H9 (cell line): Measurements from ENCODE around the gene ABCF2. TPM values are rescaled to one million over a fixed set of nuclear protein-coding genes. Genes with fewer than 3 reads are reported as not detected.
A peak's percentile ranks its signal among the peaks of the same experiment; 100 is the strongest.

Experiments used
- DNase-seq: peaks from one replicate; pipeline ENCODE4 v3.0.0-alpha.2; 2017
- H2AFZ ChIP-seq: one replicate; pipeline ENCODE4 v1.6.1; 2013; ENCODE audit warnings: mild to moderate bottlenecking, low read length, control low read depth, moderate library complexity
- H2AK5ac ChIP-seq: 2 replicates; pipeline ENCODE4 v1.6.1; 2013; ENCODE audit warnings: low read length, control low read depth, mixed read lengths; ENCODE audit not compliant: insufficient read length
- H2BK120ac ChIP-seq: one replicate; pipeline ENCODE4 v1.6.1; 2013; ENCODE audit warnings: low read depth, mild to moderate bottlenecking, low read length, control low read depth, inconsistent platforms; ENCODE audit not compliant: poor library complexity, severe bottlenecking
- H2BK12ac ChIP-seq: 2 replicates; pipeline ENCODE4 v1.6.1; 2013; ENCODE audit warnings: low read length, control low read depth, mixed read lengths, low read depth; ENCODE audit not compliant: insufficient read length
- H2BK15ac ChIP-seq: 2 replicates; pipeline ENCODE4 v1.6.1; 2013; ENCODE audit warnings: low read depth, low read length, control low read depth
- H2BK20ac ChIP-seq: one replicate; pipeline ENCODE4 v1.6.1; 2013; ENCODE audit warnings: low read depth, mild to moderate bottlenecking, low read length, control low read depth, inconsistent platforms; ENCODE audit not compliant: poor library complexity, severe bottlenecking
- H2BK5ac ChIP-seq: 2 replicates; pipeline ENCODE4 v1.6.1; 2013; ENCODE audit warnings: low read length, control low read depth, mixed read lengths; ENCODE audit not compliant: insufficient read length
- H3K14ac ChIP-seq: 2 replicates; pipeline ENCODE4 v1.6.1; 2013; ENCODE audit warnings: low read length, control low read depth; ENCODE audit not compliant: insufficient read depth
- H3K18ac ChIP-seq: 2 replicates; pipeline ENCODE4 v1.6.1; 2013; ENCODE audit warnings: low read depth, mild to moderate bottlenecking, mixed read lengths, low read length, control low read depth; ENCODE audit not compliant: insufficient read length
- H3K23ac ChIP-seq: 2 replicates; pipeline ENCODE4 v1.6.1; 2013; ENCODE audit warnings: low read length, control low read depth, mixed read lengths, low read depth; ENCODE audit not compliant: insufficient read length
- H3K23me2 ChIP-seq: 2 replicates; pipeline ENCODE4 v1.6.1; 2013; ENCODE audit warnings: low read depth, mild to moderate bottlenecking, mixed read lengths, low read length, control low read depth; ENCODE audit not compliant: insufficient read length, poor library complexity, severe bottlenecking
- H3K27ac ChIP-seq: 2 replicates; pipeline ENCODE4 v1.5.1; 2013; ENCODE audit warnings: low read length, control low read depth, mixed read lengths, low read depth; ENCODE audit not compliant: insufficient read length
- H3K27me3 ChIP-seq: 2 replicates; pipeline ENCODE4 v1.6.1; 2013; ENCODE audit warnings: low read length, control low read depth, inconsistent platforms; ENCODE audit not compliant: insufficient read depth
- H3K4ac ChIP-seq: 2 replicates; pipeline ENCODE4 v1.6.1; 2013; ENCODE audit warnings: low read depth, mild to moderate bottlenecking, control low read depth, inconsistent platforms, low read length, moderate library complexity
- H3K4me1 ChIP-seq: 2 replicates; pipeline ENCODE4 v1.6.1; 2013; ENCODE audit warnings: low read length, control low read depth, inconsistent platforms; ENCODE audit not compliant: insufficient read depth
- H3K4me2 ChIP-seq: 2 replicates; pipeline ENCODE4 v1.6.1; 2013; ENCODE audit warnings: low read length, control low read depth, mixed read lengths; ENCODE audit not compliant: insufficient read length, insufficient read depth
- H3K56ac ChIP-seq: 2 replicates; pipeline ENCODE4 v1.6.1; 2013; ENCODE audit warnings: low read depth, mild to moderate bottlenecking, mixed read lengths, low read length, control low read depth; ENCODE audit not compliant: insufficient read length
- H3K79me1 ChIP-seq: 2 replicates; pipeline ENCODE4 v1.6.1; 2013; ENCODE audit warnings: low read depth, mild to moderate bottlenecking, moderate library complexity, low read length, control low read depth, inconsistent platforms; ENCODE audit not compliant: insufficient read depth, poor library complexity, severe bottlenecking
- H3K79me2 ChIP-seq: 2 replicates; pipeline ENCODE4 v1.6.1; 2013; ENCODE audit warnings: low read length, control low read depth, inconsistent platforms; ENCODE audit not compliant: insufficient read depth
- H3K9ac ChIP-seq: 2 replicates; pipeline ENCODE4 v1.6.1; 2013; ENCODE audit warnings: low read length, control low read depth, mixed read lengths; ENCODE audit not compliant: insufficient read length; ENCODE audit errors: extremely low read depth
- H3K9me3 ChIP-seq: one replicate; pipeline ENCODE4 v1.6.1; 2013; ENCODE audit warnings: low read depth, low read length, inconsistent platforms; ENCODE audit not compliant: control insufficient read depth
- H3T11ph ChIP-seq: one replicate; pipeline ENCODE4 v1.6.1; 2013; ENCODE audit warnings: mild to moderate bottlenecking, low read length, control low read depth, inconsistent platforms
- H4K20me1 ChIP-seq: one replicate; pipeline ENCODE4 v1.6.1; 2013; ENCODE audit not compliant: control insufficient read depth, insufficient read length, insufficient read depth
- H4K5ac ChIP-seq: 2 replicates; pipeline ENCODE4 v1.6.1; 2013; ENCODE audit warnings: low read depth, mild to moderate bottlenecking, mixed read lengths, low read length, control low read depth; ENCODE audit not compliant: insufficient read length
- H4K8ac ChIP-seq: replicated peaks from 2 replicates; pipeline ENCODE4 v1.6.1; 2013; ENCODE audit warnings: low read length, control low read depth, mixed read lengths, low read depth; ENCODE audit not compliant: insufficient read length
- H4K91ac ChIP-seq: 2 replicates; pipeline ENCODE4 v1.6.1; 2013; ENCODE audit warnings: low read depth, mild to moderate bottlenecking, moderate library complexity, mixed read lengths, low read length, control low read depth; ENCODE audit not compliant: insufficient read length
- H3K27ac Mint-ChIP-seq, 3 experiments: 2 replicates in 2 of 3; 3 replicates in 1 of 3; pipeline ENCODE4 v1.8.0; 2020 to 2021; ENCODE audit warnings: mixed read lengths in 3 of 3, mild to moderate bottlenecking in 1 of 3, moderate library complexity in 1 of 3
- H3K27me3 Mint-ChIP-seq: 2 replicates; pipeline ENCODE4 v1.8.0; 2021; ENCODE audit warnings: low read depth, mild to moderate bottlenecking, moderate library complexity, mixed read lengths
- H3K36me3 Mint-ChIP-seq, 3 experiments: 2 replicates in 2 of 3; 3 replicates in 1 of 3; pipeline ENCODE4 v1.8.0; 2020 to 2021; ENCODE audit warnings: low read depth in 3 of 3, mixed read lengths in 3 of 3; ENCODE audit not compliant: insufficient read depth in 1 of 3
- H3K4me1 Mint-ChIP-seq, 2 experiments: 2 replicates each; pipeline ENCODE4 v1.8.0; 2020; ENCODE audit warnings: mixed read lengths in 2 of 2
- H3K4me3 Mint-ChIP-seq, 2 experiments: 2 replicates in 1 of 2; 3 replicates in 1 of 2; pipeline ENCODE4 v1.8.0; 2020 to 2021; ENCODE audit warnings: mild to moderate bottlenecking in 2 of 2, mixed read lengths in 2 of 2, moderate library complexity in 1 of 2
- H3K9me3 Mint-ChIP-seq, 2 experiments: 2 replicates in 1 of 2; 3 replicates in 1 of 2; pipeline ENCODE4 v1.8.0; 2020; ENCODE audit warnings: mild to moderate bottlenecking in 2 of 2, mixed read lengths in 2 of 2, moderate library complexity in 1 of 2
- WGBS: extraction: QIAGEN DNeasy Blood & Tissue Kit; methylation state at CpG from one replicate; pipeline ENCODE4 v1.1.7; 2013; ENCODE audit warnings: missing lambda C conversion rate, low lambda C conversion rate, mixed read lengths; ENCODE audit not compliant: insufficient read length; ENCODE audit errors: extremely low coverage; 5-methylcytosine and 5-hydroxymethylcytosine counted together
- long read RNA-seq: library from polyadenylated mRNA; unstranded; transcript quantifications from one replicate; pipeline ENCODE4 v2.0.0, GENCODE V29; 2020
- total RNA-seq: library from RNA; stranded (reverse); gene quantifications from 2 replicates; pipeline ENCODE4 v1.2.1, GENCODE V29; 2021
- TF ChIP-seq, protein P1 (sequence below): fragments of 200-600 bp; sonication (generic); conservative IDR thresholded peaks from 3 replicates; pipeline ENCODE4 v1.8.0; 2021; ENCODE audit warnings: antibody characterized with exemption, mild to moderate bottlenecking

The ABCF2 gene
- 70.1 and 70.5 TPM in 2 replicates for total RNA-seq
- long read RNA-seq, transcript ABCF2-201 (15 exons, 3,546 nt) = major isoform, 284 of 331 reads
- long read RNA-seq, partial matches to known transcripts = 44 of 331 reads
- long read RNA-seq, other reads (novel, unspliced or antisense) = 3 of 331 reads

DNA sequence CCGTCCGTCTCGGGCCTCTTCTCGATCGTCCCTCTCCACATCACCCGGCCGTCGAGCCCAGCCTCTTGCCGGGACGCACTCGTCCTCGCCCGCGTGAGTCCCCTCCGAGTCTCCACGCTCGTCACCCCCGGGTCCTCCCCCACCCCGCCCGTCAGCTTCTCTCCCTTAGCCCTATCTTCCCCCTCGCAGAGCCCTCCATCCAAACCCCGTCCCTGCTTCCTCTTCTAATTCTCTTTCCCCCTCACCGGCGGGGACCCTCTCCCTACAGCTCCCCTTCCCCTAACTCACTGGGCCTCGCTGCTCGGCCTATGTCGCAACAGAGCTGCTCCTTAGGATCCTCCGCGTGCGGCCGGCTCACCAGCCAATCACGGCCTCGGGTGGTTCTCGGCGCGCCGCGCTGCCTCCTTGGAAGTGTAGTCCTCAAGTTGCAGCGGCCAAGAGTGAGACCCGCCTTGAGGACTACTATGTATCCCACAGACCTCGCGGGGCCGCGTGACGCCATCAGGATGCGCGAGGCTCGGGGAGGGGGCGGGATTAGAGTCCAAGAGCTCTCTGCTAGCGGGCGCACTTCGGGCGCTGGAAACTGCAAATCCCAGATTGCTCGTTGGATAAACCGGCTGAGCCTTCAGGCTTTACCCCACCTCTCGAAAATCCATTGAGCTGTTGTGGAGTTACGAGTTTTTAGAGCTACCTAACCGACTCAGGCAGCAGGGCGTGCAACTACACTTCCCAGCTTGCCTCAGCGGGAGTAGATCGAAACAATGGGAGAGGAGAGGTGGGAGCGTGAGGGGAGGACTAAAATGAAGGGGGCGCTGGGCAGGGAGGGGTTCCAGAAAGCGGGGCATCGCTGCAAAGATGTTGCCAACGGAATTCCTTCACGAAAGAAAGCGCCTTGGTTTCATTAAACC is at the start of gene ABCF2:
Gene ABCF2, minus strand, starts transcription at position 331 of the 908 bp plus-strand sequence. CDS start 747 bp downstream, outside the sequence.
- peaks cover 30 to 34% of the 10 kb centered on the region in 2 experiments for H3K4me1 Mint-ChIP-seq
- no peak within 1 kb of the TSS for H3K14ac ChIP-seq

More for the DNA sequence above, at the start of gene ABCF2:
- peaks cover 3% of the 10 kb centered on the region; the same call in 1 of the 2 replicates for H3K79me2 ChIP-seq
- peak within 1 kb of the TSS; percentile 71 for H2AFZ ChIP-seq
- TF ChIP-seq, protein P1, sequence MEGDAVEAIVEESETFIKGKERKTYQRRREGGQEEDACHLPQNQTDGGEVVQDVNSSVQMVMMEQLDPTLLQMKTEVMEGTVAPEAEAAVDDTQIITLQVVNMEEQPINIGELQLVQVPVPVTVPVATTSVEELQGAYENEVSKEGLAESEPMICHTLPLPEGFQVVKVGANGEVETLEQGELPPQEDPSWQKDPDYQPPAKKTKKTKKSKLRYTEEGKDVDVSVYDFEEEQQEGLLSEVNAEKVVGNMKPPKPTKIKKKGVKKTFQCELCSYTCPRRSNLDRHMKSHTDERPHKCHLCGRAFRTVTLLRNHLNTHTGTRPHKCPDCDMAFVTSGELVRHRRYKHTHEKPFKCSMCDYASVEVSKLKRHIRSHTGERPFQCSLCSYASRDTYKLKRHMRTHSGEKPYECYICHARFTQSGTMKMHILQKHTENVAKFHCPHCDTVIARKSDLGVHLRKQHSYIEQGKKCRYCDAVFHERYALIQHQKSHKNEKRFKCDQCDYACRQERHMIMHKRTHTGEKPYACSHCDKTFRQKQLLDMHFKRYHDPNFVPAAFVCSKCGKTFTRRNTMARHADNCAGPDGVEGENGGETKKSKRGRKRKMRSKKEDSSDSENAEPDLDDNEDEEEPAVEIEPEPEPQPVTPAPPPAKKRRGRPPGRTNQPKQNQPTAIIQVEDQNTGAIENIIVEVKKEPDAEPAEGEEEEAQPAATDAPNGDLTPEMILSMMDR = no peak; the same call in 2 of the 3 replicates
- no peak within 1 kb of the TSS for H4K5ac ChIP-seq
- Mint-ChIP-seq H3K36me3 (peaks cover 25 to 41% (median 33%) of the 10 kb centered on the region in 3 experiments; a peak in 6 of 7 replicates), H3K4me3 (peak within 1 kb of the TSS; percentile 97 to 98), H3K27me3 (no peaks in the 10 kb centered on the region; the same call in 1 of the 2 replicates), H3K27ac (peak within 1 kb of the TSS; percentile 98 to 99 (median 98)), H3K9me3 (no peaks in the 10 kb centered on the region)
- H2BK120ac ChIP-seq = no peak within 1 kb of the TSS
- H3K18ac ChIP-seq = peak within 1 kb of the TSS; percentile 72
- H3K79me1 ChIP-seq = no peaks in the 10 kb centered on the region
- peaks cover 10% of the 10 kb centered on the region for H3K23me2 ChIP-seq
- H3K9me3 ChIP-seq = no peaks in the 10 kb centered on the region
- H3K4me1 ChIP-seq = no peaks in the 10 kb centered on the region; the same call in 1 of the 2 replicates
- no peak within 1 kb of the TSS for H2BK12ac ChIP-seq
- H3K27me3 ChIP-seq = no peaks in the 10 kb centered on the region
- H4K91ac ChIP-seq = no peak within 1 kb of the TSS
- H3K27ac ChIP-seq = peak within 1 kb of the TSS; percentile 73
- no peak within 1 kb of the TSS for H2BK5ac ChIP-seq
- H3K56ac ChIP-seq = no peak within 1 kb of the TSS
- H3K23ac ChIP-seq = no peak within 1 kb of the TSS
- peak within 1 kb of the TSS; percentile 77 for H3K4me2 ChIP-seq
- H3K4ac ChIP-seq = no peak within 1 kb of the TSS
- no peak within 1 kb of the TSS for H2BK15ac ChIP-seq
- H2AK5ac ChIP-seq = no peak within 1 kb of the TSS
- H4K8ac ChIP-seq = no peak within 1 kb of the TSS
- peak; percentile 99 for DNase-seq
- WGBS = no CpG with 5 or more reads among the region's 68 CpGs
- H3T11ph ChIP-seq = no peak within 1 kb of the TSS
- peak within 1 kb of the TSS; percentile 78 for H3K9ac ChIP-seq
- H4K20me1 ChIP-seq = no peaks in the 10 kb centered on the region
- no peak within 1 kb of the TSS for H2BK20ac ChIP-seq
